ENCODE measurements around the gene RPS8.
"Not testable (repeated sequence)": the region's sequence is repeated elsewhere in the genome, so short reads cannot be mapped to it uniquely, and the experiment has no call there.

The RPS8 gene

DNA sequence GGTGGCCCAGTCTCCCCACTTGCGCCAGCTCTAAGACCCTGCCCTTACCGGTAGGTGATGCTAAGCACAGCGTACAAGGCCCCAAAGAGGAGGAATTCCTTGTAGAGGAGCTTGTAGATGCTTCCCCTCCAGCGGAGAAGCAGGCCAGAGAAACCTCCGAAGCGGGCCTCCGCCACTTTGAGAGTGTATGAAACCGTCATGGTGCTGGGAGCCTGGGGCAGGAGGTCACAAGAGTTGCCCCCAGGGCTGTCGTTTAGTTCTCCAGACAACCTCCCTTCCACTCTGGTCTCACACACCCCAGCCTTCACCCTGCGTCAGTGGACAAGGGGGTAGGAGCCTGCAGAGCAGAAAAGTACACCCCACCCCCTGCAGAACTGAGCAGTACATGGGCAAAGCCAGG lies 12.2 kb downstream of the RPS8 start:
- TF ChIP-seq, protein P1, sequence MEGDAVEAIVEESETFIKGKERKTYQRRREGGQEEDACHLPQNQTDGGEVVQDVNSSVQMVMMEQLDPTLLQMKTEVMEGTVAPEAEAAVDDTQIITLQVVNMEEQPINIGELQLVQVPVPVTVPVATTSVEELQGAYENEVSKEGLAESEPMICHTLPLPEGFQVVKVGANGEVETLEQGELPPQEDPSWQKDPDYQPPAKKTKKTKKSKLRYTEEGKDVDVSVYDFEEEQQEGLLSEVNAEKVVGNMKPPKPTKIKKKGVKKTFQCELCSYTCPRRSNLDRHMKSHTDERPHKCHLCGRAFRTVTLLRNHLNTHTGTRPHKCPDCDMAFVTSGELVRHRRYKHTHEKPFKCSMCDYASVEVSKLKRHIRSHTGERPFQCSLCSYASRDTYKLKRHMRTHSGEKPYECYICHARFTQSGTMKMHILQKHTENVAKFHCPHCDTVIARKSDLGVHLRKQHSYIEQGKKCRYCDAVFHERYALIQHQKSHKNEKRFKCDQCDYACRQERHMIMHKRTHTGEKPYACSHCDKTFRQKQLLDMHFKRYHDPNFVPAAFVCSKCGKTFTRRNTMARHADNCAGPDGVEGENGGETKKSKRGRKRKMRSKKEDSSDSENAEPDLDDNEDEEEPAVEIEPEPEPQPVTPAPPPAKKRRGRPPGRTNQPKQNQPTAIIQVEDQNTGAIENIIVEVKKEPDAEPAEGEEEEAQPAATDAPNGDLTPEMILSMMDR (IDR thresholded peaks at IDR 0.05) = no peak
- H3K27ac ChIP-seq = no peak overlapping the region
- no peak overlapping the region for H3K4me3 ChIP-seq
- DNase-seq = no peak
- H3K27me3 ChIP-seq = no peaks in the 10 kb centered on the region
- H3K36me3 ChIP-seq = no peaks in the 10 kb centered on the region
- intact Hi-C loops (cut with DNase I; ENCODE audit: low total_unique reads) = loop anchor here (5.0 to 10.0 kb wide), 2 partner anchors 225 to 517 kb away; partner anchors contain the start of genes HECTD3 and UROD
- no peaks in the 10 kb centered on the region for H3K9me3 ChIP-seq
- H3K4me1 ChIP-seq = peaks cover 0 to 34% (median 26%) of the 10 kb centered on the region in 4 donors

DNA sequence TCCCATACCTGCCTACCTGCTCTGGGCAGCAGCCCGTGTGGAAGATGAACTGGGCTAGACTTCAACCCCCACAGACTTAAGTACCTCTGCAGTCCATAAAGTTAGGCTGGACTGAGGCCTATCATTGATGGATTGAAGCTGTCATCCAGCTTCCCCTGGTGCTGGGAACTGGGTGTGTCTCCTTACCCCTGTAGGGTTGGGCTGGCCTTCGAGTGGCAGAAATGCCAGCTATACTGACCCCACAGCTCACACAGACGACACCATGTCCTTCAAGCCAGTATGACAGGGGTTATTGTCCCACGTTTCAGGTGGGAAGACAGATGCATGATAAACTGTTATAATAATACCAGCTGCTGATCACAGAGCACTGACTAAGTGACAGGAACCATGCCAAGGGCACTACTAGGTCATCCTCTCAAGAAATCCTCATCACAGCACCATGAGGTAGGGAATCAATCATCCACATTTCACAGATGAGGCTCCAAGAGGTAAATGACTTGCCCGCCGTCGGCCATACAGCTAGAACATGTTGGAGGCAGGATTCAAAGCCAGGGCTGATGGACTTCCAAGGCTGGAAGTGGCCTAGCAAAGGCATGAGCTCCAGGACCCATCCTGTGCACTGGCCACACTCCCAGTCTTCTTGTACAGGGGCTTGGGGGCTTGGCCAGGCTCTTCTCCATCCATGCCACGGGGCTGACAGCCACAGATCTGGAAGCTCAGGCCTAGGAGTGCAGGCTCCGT lies 12.9 kb downstream of the RPS8 start, which contains the start of gene BEST4:
Gene BEST4 (minus strand): TSS at position 51 of the 741 bp plus-strand sequence. CDS start 465 bp downstream, outside the sequence.
- Histone ChIP-seq H3K4me3 (no peak within 1 kb of the TSS), H3K4me1 (peaks cover 0 to 34% (median 26%) of the 10 kb centered on the region in 4 donors), H3K9me3 (no peaks in the 10 kb centered on the region), H3K27ac (peak within 1 kb of the TSS in 1 of 2 donors; percentile 79), H3K36me3 (no peaks in the 10 kb centered on the region), H3K27me3 (no peaks in the 10 kb centered on the region)
- TF ChIP-seq, protein P1 (IDR thresholded peaks at IDR 0.05) = no peak
- intact Hi-C loops (cut with DNase I; ENCODE audit: low total_unique reads) = loop anchor here (5.0 to 10.0 kb wide), 2 partner anchors 224 to 517 kb away; partner anchors contain the start of genes HECTD3 and UROD
- DNase-seq = no peak

DNA sequence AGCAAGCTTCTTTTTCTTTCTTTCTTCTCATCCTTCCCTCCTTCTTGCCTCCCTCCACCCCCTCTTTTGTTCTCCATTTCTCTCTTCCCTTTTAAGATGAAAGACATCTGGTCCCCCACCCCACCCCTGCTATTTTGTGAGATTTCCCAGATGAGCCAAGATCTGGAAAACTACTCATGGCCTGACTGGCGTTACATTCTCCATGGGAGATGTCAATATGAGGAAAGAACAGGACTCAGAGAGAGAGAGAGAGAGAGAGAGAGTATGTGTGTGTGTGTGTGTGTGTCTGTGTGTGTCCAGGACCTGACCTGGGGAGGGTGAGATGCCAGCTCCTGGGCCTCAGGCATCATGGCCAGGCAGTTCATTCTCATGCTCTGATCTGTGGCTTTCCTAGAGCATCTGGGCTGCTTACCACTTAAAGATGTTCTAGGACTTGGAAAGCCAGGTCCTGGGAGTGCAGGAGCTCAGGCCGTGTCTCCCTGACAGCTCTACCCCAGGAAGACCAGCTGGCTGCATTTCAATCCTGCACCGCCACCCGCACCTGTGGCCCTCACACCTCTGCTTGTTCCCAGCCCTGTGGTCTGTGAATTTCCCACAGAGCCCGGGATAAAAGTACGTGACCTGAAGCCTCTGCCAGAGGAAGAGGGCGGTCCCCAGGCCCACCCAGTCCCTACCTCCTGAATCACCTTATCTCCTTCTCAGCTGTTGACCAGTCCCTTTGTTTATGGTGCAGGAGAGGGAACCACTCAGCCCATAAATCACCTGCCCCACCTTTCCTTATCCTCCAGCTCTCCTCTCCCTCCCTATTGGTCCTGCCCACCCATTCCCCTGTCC lies 15.8 kb downstream of the RPS8 start:
- TF ChIP-seq, protein P1 (IDR thresholded peaks at IDR 0.05) = no peak
- no peak overlapping the region for H3K4me3 ChIP-seq
- H3K9me3 ChIP-seq = no peaks in the 10 kb centered on the region
- no peaks in the 10 kb centered on the region for H3K36me3 ChIP-seq
- intact Hi-C loops (cut with DNase I; ENCODE audit: low total_unique reads) = no loop called here
- H3K27ac ChIP-seq = no peak overlapping the region
- H3K27me3 ChIP-seq = no peaks in the 10 kb centered on the region
- peaks cover 0 to 7% (median 5%) of the 10 kb centered on the region in 4 donors for H3K4me1 ChIP-seq
- DNase-seq = no peak

DNA sequence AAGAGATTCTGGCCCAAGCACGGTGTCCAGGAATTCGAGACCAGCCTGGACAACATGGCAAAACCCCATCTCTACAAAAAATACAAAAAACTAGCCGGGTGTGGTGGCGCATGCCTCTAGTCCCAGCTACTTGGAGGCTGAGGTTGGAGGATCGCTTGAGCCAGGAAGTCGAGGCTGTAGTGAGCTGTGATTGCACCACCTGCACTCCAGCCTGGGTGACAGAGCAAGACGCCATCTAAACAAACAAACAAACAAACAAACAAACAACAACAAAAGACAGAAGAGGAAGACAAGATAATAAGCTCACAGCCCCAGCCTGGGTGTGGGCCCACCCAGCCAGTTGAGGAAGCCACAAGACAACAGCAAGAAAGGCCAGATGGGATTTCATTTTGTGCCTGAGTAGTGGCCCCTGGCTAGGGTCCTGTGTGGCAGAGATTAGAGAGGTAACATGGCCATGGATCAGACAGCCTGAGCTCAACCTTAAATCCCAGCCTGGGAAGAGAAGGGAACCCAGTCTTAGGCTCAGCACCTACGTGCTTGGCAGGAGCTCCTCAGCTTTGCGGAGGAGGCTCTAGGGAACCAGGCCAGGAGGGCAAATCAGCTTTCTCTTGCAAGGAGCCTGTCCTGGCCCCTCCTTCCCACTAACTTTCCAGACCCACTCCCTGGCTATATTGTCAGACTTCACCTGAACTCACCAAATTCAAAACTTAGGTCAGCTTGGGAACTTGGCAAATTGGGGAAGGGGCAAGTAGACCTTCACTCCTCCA lies 17.6 kb downstream of the RPS8 start:
- H3K27ac ChIP-seq = no peak overlapping the region
- intact Hi-C loops (cut with DNase I; ENCODE audit: low total_unique reads) = no loop called here
- H3K36me3 ChIP-seq = no peaks in the 10 kb centered on the region
- H3K9me3 ChIP-seq = no peaks in the 10 kb centered on the region
- no peaks in the 10 kb centered on the region for H3K27me3 ChIP-seq
- H3K4me3 ChIP-seq = no peak overlapping the region
- TF ChIP-seq, protein P1 (IDR thresholded peaks at IDR 0.05) = no peak
- no peaks in the 10 kb centered on the region for H3K4me1 ChIP-seq
- peak in 1 of 2 donors; percentile 52 for DNase-seq

DNA sequence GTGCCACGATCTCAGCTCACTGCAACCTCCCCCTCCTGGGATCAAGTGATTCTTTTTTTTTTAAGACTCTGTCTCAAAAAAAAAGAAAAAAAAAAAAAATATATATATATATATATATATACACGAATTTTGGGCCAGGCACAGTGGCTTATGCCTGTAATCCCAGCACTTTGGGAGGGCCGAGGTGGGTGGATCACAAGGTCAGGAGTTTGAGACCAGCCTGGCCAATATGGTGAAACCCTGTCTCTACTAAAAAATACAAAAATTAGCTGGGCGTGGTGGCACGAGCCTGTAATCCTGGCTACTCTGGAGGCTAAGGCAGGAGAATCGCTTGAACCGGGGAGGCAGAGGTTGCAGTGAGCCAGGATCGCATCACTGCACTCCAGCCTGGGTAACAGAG lies 22.5 kb downstream of the RPS8 start:
- H3K9me3 ChIP-seq; H3K4me3 ChIP-seq; intact Hi-C loops (cut with DNase I; ENCODE audit: low total_unique reads); H3K36me3 ChIP-seq; H3K27me3 ChIP-seq: not testable (repeated sequence)
- H3K4me1 ChIP-seq = peaks cover 0 to 28% (median 21%) of the 10 kb centered on the region in 4 donors
- H3K27ac ChIP-seq = peak overlapping the region; percentile 94 to 98
- DNase-seq = peak; percentile 16 to 37

Measured in tibial artery (tissue), 4 donors.